Measurements from ENCODE around the gene PALLD. TPM values are rescaled to one million over a fixed set of nuclear protein-coding genes. Genes with fewer than 3 reads are reported as not detected.
"Not testable (repeated sequence)": the region's sequence is repeated elsewhere in the genome, so short reads cannot be mapped to it uniquely, and the experiment has no call there.

The PALLD gene
- total RNA-seq, 2 donors from 2014 or later: 705 to 752 TPM

- ATAC-seq (ENCODE audit: insufficient number of reproducible peaks, low FRiP score, low read depth) (no peak), DNase-seq (ENCODE audit: low spot score) (no peak)
- peak overlapping the region in 1 of 2 donors; percentile 9 for H3K27ac ChIP-seq
- no peaks in the 10 kb centered on the region for H3K27me3 ChIP-seq (replicated peaks; ENCODE audit: insufficient read depth)
- H3K4me1 ChIP-seq (ENCODE audit: control insufficient read depth in 1 of 2, low read depth in 2 of 2): peaks cover 10 to 13% of the 10 kb centered on the region in 2 donors
- H3K9me3 ChIP-seq: no peaks in the 10 kb centered on the region
- TF ChIP-seq CTCF (IDR thresholded peaks at IDR 0.05): no peak
- no peak overlapping the region for H3K4me3 ChIP-seq
- H3K36me3 ChIP-seq: no peaks in the 10 kb centered on the region
Measured at GRCh38 chr4:168796362-168797106, 299.7 kb downstream of the PALLD start.

GRCh38 chr4:168797194-168797593 is 300.3 kb downstream of the PALLD start:
- H3K4me3 ChIP-seq: no peak overlapping the region
- peak; percentile 82 for ATAC-seq (ENCODE audit: insufficient number of reproducible peaks, low FRiP score, low read depth)
- TF ChIP-seq CTCF (IDR thresholded peaks at IDR 0.05): no peak

DNA sequence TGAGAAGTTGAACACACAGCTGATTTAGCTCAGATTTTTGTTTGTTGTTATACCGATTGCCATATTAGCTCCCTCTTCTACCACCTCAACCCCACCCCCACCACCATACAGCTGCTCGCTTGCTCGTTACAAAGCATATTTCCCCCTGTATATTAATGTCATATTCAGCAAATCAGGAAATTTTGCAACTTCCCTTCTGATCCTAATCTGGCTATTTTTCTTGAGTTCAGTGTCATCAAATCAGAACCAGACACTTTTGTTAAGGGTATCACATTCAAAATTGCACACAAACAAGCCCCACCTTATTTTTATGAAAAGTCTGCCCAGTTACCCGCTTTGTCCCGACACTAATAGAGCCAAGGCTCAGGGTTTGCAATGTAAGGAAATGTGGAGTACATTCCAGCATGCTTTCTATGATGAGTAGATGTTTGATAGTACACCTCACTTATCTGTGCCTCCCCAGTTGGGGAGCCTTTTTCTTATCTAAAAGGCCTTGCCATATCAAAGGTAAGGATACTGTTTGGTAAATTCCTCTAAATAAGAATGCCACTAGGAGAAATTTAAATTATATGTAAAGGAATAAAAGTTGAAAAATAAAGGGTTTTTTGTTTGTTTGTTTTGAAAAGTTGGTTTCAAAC is 301.0 kb downstream of the PALLD start:
- ATAC-seq (ENCODE audit: insufficient number of reproducible peaks, low FRiP score, low read depth): no peak
- no peak for TF ChIP-seq CTCF (IDR thresholded peaks at IDR 0.05)
- Histone ChIP-seq H3K36me3 (no peaks in the 10 kb centered on the region), H3K27me3 (replicated peaks; ENCODE audit: insufficient read depth) (no peaks in the 10 kb centered on the region), H3K4me3 (no peak overlapping the region), H3K4me1 (ENCODE audit: control insufficient read depth in 1 of 2, low read depth in 2 of 2) (peaks cover 10 to 13% of the 10 kb centered on the region in 2 donors), H3K27ac (no peak overlapping the region), H3K9me3 (no peaks in the 10 kb centered on the region)
- no peak for DNase-seq (ENCODE audit: low spot score)

More at GRCh38 chr4:168797194-168797593, 300.3 kb downstream of the PALLD start:
- no peaks in the 10 kb centered on the region for H3K36me3 ChIP-seq
- H3K27ac ChIP-seq: no peak overlapping the region
- H3K27me3 ChIP-seq (replicated peaks; ENCODE audit: insufficient read depth): no peaks in the 10 kb centered on the region
- H3K9me3 ChIP-seq: no peaks in the 10 kb centered on the region
- no peak for DNase-seq (ENCODE audit: low spot score)
- peaks cover 10 to 13% of the 10 kb centered on the region in 2 donors for H3K4me1 ChIP-seq (ENCODE audit: control insufficient read depth in 1 of 2, low read depth in 2 of 2)

DNA sequence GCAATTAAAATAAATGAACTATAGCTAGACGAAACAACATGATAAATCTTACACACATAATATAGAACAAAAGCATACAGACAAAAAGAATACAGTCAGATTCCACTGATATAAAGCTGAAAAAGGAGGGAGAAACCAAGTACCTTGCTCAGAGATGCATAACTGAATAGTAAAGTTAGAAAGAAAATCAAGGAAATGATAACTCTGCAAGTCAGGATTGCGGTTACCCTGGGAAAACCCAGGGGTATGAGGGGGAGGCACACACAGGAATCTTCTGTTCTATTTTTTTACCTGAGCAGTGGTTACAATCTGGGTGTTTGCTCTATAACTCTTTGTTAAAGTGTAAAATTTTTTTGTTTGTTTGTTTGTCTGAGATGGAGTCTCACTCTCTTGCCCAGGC is 304.1 kb downstream of the PALLD start:
- Histone ChIP-seq H3K27ac (no peak overlapping the region), H3K36me3 (no peaks in the 10 kb centered on the region), H3K9me3 (no peaks in the 10 kb centered on the region), H3K4me1 (ENCODE audit: control insufficient read depth in 1 of 2, low read depth in 2 of 2) (peaks cover 12 to 26% of the 10 kb centered on the region in 2 donors), H3K4me3 (no peak overlapping the region), H3K27me3 (replicated peaks; ENCODE audit: insufficient read depth) (no peaks in the 10 kb centered on the region)
- no peak for ATAC-seq (ENCODE audit: insufficient number of reproducible peaks, low FRiP score, low read depth)
- no peak for TF ChIP-seq CTCF (IDR thresholded peaks at IDR 0.05)
- DNase-seq (ENCODE audit: low spot score): no peak

DNA sequence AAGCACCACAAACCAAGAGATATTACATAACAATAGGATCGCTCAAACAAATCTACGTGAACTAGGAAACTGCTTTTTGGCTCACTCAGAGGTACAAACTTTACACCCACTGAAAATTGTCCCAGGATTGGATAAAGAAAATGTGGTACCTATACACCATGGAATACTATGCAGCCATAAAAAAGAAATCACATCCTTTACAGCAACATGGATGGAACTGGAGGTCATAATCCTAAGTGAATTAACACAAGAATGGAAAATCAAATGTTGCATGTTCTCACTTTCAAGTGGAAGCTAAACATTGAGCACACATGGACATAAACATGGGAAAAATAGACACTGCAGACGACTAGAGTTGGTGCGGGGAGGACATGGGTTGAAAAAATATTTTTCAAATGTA is 305.4 kb downstream of the PALLD start:
- no peaks in the 10 kb centered on the region for H3K36me3 ChIP-seq
- DNase-seq (ENCODE audit: low spot score): no peak
- no peak overlapping the region for H3K27ac ChIP-seq
- no peak for ATAC-seq (ENCODE audit: insufficient number of reproducible peaks, low FRiP score, low read depth)
- no peaks in the 10 kb centered on the region for H3K9me3 ChIP-seq
- H3K27me3 ChIP-seq (replicated peaks; ENCODE audit: insufficient read depth): no peaks in the 10 kb centered on the region
- H3K4me1 ChIP-seq (ENCODE audit: control insufficient read depth in 1 of 2, low read depth in 2 of 2): peaks cover 3 to 16% of the 10 kb centered on the region in 2 donors
- no peak for TF ChIP-seq CTCF (IDR thresholded peaks at IDR 0.05)
- no peak overlapping the region for H3K4me3 ChIP-seq

GRCh38 chr4:168803052-168803451 is 306.2 kb downstream of the PALLD start:
- H3K9me3 ChIP-seq; H3K4me3 ChIP-seq; H3K36me3 ChIP-seq; ATAC-seq (ENCODE audit: insufficient number of reproducible peaks, low FRiP score, low read depth); DNase-seq (ENCODE audit: low spot score); H3K27me3 ChIP-seq (replicated peaks; ENCODE audit: insufficient read depth): not testable (repeated sequence)
- H3K27ac ChIP-seq: peak overlapping the region; percentile 4 to 11
- peaks cover 3 to 13% of the 10 kb centered on the region in 2 donors for H3K4me1 ChIP-seq (ENCODE audit: control insufficient read depth in 1 of 2, low read depth in 2 of 2)
